HUES48 (cell line): ENCODE data around the gene TIAL1.
"Not testable (repeated sequence)": the region's sequence is repeated elsewhere in the genome, so short reads cannot be mapped to it uniquely, and the experiment has no call there.

Source experiments
- H3K27ac ChIP-seq: one replicate; pipeline ENCODE4 v1.7.0; 2013; ENCODE audit warnings: low read depth, low read length, inconsistent platforms
- H3K27me3 ChIP-seq: 2 replicates; pipeline ENCODE4 v1.6.1; 2013; ENCODE audit warnings: mild to moderate bottlenecking, low read length; ENCODE audit not compliant: control insufficient read depth, insufficient read depth
- H3K36me3 ChIP-seq: 2 replicates; pipeline ENCODE4 v1.6.1; 2013; ENCODE audit warnings: low read length; ENCODE audit not compliant: control insufficient read depth, insufficient read depth
- H3K4me1 ChIP-seq: 2 replicates; pipeline ENCODE4 v1.6.1; 2013; ENCODE audit warnings: mild to moderate bottlenecking, low read length; ENCODE audit not compliant: control insufficient read depth, insufficient read depth
- H3K4me3 ChIP-seq: 2 replicates; pipeline ENCODE4 v1.5.1; 2013; ENCODE audit warnings: mild to moderate bottlenecking, low read depth, low read length
- H3K9ac ChIP-seq: 2 replicates; pipeline ENCODE4 v1.6.1; 2013; ENCODE audit warnings: mild to moderate bottlenecking, low read depth, low read length, moderate library complexity
- H3K9me3 ChIP-seq: 2 replicates; pipeline ENCODE4 v1.6.1; 2013; ENCODE audit warnings: low read length; ENCODE audit not compliant: control insufficient read depth, insufficient read depth

Gene TIAL1

DNA sequence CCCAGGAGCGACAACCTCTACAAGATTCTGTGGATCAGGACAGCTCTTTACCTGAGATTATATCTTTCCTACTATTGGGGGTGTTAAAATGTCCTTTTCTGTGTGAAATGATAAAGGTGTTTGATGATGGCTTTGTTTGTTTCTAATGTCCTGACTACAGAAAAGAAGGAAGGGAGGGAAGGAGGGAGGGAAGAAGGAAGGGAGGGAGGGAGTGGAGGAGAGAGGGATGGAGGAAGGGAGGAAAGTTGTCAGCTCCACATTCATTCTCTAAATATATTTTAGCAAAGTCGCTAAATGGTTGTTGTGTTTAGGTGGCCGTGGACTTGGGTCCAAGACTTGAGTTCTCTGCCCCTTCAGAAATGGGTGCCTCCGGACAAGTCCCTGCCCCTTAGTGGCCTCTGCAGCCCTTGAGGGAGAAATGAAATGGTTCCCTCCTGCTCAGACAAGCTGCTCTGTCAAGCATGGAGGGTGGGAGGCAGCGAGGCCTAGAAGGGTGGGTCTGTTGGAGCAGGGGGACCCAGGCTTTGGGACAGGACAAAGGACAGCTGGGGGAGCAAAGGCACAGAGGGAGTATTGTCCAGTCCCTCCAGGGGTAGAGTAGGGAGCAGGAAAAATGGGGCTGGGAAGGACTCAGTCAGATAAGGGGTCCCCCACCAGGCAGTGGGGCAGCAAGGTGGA is 58.7 kb downstream of the TIAL1 start:
- peaks cover 31% of the 10 kb centered on the region for H3K27me3 ChIP-seq
- H3K9ac ChIP-seq = no peak overlapping the region
- no peaks in the 10 kb centered on the region for H3K9me3 ChIP-seq
- peaks cover 10% of the 10 kb centered on the region; the same call in 1 of the 2 replicates for H3K4me1 ChIP-seq
- no peak overlapping the region for H3K4me3 ChIP-seq
- H3K36me3 ChIP-seq = no peaks in the 10 kb centered on the region
- no peak overlapping the region for H3K27ac ChIP-seq

DNA sequence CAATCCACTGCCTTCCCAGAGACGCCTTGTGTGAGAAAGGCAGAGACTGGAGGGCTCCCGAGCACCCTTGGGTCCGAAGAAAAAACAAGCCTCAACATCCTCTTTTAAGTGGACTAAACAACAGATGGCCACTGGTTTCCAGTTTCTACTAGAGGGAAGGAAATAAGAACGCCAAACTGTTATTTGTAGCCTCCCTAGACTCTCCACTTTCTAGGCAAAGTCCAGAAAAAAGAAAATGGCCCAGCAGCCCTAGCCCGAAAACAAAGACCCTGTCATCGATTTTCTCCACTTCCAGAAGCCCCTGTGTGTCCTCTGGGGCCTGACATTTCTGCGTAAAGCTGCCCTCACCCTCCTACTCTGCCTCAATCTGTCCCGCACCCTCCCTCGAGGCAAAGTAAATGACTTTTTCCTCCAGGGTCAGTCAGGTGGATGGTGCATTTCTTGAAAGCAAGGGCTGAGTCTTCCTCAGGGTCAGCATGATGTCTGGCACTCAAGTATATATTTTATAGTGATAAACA is 60.2 kb downstream of the TIAL1 start:
- no peak overlapping the region for H3K27ac ChIP-seq
- peaks cover 7% of the 10 kb centered on the region; the same call in 1 of the 2 replicates for H3K4me1 ChIP-seq
- peaks cover 18% of the 10 kb centered on the region for H3K27me3 ChIP-seq
- no peaks in the 10 kb centered on the region for H3K36me3 ChIP-seq
- H3K9ac ChIP-seq = no peak overlapping the region
- H3K4me3 ChIP-seq = no peak overlapping the region
- H3K9me3 ChIP-seq = no peaks in the 10 kb centered on the region

DNA sequence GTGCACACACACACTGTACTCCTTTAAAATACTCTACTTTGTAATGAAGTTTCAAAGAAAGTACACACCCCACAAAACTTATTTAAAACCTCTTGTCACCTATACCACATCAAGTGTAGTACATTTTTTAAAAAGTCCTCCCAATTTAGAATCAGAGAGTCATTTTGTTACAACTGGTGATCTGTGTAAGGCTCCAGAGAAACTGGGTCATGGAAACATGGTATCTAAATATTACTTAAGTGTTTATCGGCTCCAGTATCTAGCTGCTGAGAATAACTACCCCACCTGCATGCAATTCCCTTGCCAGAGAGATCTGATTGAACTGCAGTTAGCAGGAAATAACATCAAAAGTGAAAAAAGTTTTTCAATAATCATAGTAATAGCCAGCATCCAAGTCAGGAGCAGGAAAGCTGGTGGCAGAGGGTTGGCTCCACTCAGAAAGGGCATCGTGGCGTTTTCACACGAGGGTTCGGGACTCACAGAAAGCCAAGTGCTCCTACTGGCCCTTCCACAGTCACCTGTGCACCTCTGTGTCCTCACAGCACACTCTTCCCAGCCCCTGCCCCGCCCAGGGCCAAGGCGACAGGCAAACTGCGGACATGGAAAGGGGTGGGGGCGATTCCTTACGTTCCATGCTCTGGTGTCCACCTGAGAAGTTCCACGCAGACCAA is 60.8 kb downstream of the TIAL1 start:
- Histone ChIP-seq H3K9ac (no peak overlapping the region), H3K9me3 (no peaks in the 10 kb centered on the region), H3K4me3 (no peak overlapping the region), H3K36me3 (no peaks in the 10 kb centered on the region), H3K27ac (no peak overlapping the region), H3K27me3 (peaks cover 12% of the 10 kb centered on the region), H3K4me1 (0 out of 2 replicates have a peak, but pooled peaks cover 1% of the 10 kb centered on the region)

DNA sequence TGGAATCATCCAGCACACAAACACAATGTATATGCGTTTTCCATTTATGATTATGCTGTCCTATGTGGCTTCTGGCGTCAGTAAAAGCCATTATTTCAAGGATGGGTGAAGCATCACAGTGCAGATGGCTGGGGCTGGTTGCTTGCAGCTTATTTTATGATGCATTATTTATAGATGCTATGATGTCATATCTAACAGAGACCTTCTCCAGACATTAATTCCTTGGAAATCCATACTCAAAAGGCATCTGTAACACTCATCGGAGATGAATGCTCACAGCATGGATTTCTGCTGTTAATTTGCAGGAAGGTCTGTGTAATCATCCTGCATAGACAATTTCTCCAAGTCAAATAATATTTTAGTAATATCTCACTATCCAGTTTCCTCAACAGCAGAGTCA is 61.5 kb downstream of the TIAL1 start:
- H3K27ac ChIP-seq = no peak overlapping the region
- no peak overlapping the region for H3K9ac ChIP-seq
- no peaks in the 10 kb centered on the region for H3K4me1 ChIP-seq
- H3K4me3 ChIP-seq = no peak overlapping the region
- H3K36me3 ChIP-seq = no peaks in the 10 kb centered on the region
- peaks cover 5% of the 10 kb centered on the region for H3K27me3 ChIP-seq
- H3K9me3 ChIP-seq = no peaks in the 10 kb centered on the region

DNA sequence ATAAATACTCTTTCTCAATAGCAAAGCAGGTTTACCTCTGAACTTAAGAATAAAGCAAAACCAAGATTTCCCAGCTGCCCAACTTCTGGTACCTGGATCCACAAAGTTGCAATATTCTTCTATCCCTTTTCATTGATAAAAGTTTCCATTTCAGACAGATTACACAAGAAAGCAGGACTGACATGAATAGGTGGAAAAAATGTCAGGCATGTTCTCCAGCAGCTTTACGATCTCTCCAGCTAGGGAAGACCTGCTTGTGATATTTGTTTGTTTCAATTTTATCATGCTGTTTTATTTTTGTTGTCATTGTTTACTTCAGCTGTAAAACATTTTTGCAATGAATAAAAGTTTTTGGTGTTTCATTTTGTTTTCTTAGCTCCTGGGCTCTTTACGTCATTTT is 63.3 kb downstream of the TIAL1 start:
- H3K27me3 ChIP-seq = no peaks in the 10 kb centered on the region

DNA sequence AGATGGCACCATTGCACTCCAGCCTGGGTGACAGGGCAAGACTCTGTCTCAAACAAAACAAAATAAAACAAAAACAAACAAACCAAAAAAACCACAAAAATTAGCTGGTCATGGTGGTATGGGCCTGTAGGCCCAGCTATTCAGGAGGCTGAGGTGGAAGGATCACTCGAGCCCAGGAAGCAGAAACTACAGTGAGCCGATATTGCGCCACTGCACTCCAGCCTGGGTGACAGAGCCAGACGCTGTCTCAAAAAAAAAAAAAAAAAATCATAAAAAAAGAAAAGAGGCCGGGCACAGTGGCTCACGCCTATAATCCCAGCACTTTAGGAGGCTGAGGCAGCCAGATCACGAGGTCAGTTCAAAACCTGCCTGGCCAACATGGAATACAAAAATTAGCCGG is 64.0 kb downstream of the TIAL1 start:
- H3K27ac ChIP-seq = not testable (repeated sequence)

More for the DNA sequence above, 63.3 kb downstream of the TIAL1 start:
- no peak overlapping the region for H3K27ac ChIP-seq
- H3K4me1 ChIP-seq = no peaks in the 10 kb centered on the region
- no peaks in the 10 kb centered on the region for H3K9me3 ChIP-seq
- H3K36me3 ChIP-seq = no peaks in the 10 kb centered on the region
- H3K4me3 ChIP-seq = no peak overlapping the region
- H3K9ac ChIP-seq = no peak overlapping the region

DNA sequence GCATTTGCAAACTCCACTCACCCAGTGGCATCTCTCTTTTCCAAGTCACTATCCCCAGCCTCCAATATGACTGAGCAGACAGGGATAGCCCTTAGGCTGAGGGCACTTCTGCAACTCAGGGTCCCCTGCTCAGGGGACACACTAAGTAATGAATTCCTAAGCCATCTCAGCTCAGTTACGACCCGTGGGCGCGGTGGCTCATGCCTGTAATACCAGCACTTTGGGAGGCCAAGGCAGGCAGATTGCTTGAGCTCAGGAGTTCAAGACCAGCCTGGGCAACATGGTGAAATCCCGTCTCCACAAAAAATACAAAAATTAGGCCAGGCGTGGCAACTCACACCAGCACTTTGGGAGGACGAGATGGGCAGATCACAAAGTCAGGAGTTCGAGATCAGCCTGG is 64.5 kb downstream of the TIAL1 start:
- not testable (repeated sequence) for H3K9me3 ChIP-seq, H3K27ac ChIP-seq, H3K36me3 ChIP-seq

More for the DNA sequence above, 64.0 kb downstream of the TIAL1 start:
- H3K9ac ChIP-seq, H3K36me3 ChIP-seq, H3K4me3 ChIP-seq, H3K4me1 ChIP-seq, H3K9me3 ChIP-seq, H3K27me3 ChIP-seq: not testable (repeated sequence)

DNA sequence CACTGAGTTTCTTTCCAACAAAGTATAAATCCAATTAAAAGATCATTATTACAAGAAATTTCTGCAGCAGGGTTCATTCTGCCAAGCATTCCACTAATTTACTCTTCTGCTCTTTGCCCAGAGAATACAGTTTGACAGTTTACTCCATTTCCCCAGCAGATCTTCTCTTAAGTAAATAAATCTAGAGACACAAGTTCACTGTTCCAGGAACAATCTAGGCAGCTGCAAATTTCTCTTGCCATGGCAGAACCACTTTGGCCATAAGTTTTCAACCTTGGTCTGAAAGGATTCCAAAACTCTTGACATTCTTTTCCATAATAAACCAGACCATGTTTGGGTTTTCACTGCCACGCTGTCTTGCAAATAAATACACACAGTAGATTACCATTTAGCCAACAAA is 65.7 kb downstream of the TIAL1 start:
- Histone ChIP-seq H3K4me1 (no peaks in the 10 kb centered on the region), H3K27ac (no peak overlapping the region), H3K27me3 (no peaks in the 10 kb centered on the region), H3K9me3 (no peaks in the 10 kb centered on the region), H3K9ac (no peak overlapping the region), H3K36me3 (no peaks in the 10 kb centered on the region), H3K4me3 (no peak overlapping the region)

More for the DNA sequence above, 64.5 kb downstream of the TIAL1 start:
- H3K9ac ChIP-seq, H3K4me3 ChIP-seq, H3K27me3 ChIP-seq, H3K4me1 ChIP-seq: not testable (repeated sequence)

DNA sequence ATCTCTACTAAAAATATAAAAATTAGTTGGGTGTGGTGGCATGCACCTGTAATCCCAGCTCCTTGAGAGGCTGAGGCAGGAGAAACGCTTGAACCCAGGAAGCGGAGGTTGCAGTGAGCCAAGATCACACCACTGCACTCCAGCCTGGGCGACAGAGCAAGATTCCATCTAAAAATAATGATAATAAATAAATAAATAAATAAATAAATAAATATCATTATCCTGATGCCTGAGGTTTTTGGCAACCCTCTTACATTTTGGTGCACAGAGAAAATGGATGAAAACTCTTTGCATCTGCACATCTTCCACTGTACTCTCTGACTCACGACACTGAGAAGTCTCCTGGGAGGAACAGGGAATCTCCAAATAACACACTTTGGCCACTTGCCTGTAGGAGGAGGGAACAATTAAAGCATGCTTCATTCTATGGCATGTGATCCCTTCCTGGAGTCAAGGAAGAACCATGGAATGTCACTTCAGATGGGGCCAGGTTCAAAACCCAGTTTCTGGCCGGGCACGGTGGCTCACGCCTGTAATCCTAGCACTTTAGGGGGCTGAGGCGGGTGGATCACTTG is 68.0 kb downstream of the TIAL1 start:
- H3K4me1 ChIP-seq, H3K9me3 ChIP-seq, H3K27me3 ChIP-seq, H3K4me3 ChIP-seq, H3K9ac ChIP-seq, H3K36me3 ChIP-seq, H3K27ac ChIP-seq: not testable (repeated sequence)

DNA sequence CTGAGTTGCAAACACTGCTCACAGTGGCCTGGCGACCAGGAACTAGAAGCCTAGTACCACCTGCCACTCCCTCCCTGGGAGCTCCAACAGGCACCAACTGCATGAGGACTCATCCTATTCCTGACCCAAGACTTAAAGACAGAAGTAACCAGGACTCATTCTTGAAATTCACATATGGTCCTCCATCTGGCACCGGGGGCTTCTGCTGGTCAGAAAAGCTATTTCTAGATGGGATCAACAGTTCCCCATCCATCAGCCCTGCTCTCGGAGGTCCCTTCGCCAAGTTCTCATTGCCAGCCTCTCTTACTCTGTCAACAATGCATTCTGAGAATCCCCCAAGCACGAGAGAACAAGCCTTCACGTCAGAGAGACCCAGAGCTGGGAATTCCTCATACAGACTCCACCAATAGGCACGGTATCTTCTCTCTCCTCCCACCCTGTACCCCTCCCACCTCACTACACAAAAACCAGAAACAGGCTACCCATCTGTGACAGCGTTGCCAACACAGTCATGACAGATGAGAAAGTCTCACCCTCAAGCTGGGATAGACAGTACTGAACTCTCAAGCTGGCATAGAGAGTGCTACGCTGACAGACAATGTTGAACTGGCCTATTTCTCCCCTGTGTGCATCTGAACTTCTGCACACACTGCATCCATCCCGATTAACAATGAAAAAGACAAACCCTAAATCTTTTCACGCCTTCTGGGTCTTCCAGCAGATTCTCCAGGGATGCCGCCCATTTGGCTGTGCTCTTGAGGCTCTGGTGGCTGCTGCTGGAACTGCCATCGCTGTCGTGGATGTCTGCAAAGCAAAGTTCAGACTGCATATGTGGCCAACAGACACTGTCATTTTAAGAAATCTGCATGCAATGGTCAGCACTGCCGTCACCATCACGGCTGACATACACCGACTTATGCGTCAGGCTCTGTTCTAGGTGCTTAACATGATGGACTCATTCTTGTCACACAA is 69.9 kb downstream of the TIAL1 start:
- no peaks in the 10 kb centered on the region for H3K4me1 ChIP-seq
- H3K27ac ChIP-seq = no peak overlapping the region
- H3K36me3 ChIP-seq = no peaks in the 10 kb centered on the region
- H3K9me3 ChIP-seq = no peaks in the 10 kb centered on the region
- no peak overlapping the region for H3K4me3 ChIP-seq
- H3K9ac ChIP-seq = no peak overlapping the region
- H3K27me3 ChIP-seq = no peaks in the 10 kb centered on the region
